ENCODE results near the gene MAZ. TPM values are rescaled to one million over a fixed set of nuclear protein-coding genes. Genes with fewer than 3 reads are reported as not detected.

The MAZ gene
- total and polyA plus RNA-seq, 2 experiments from 2014 or later = 132 to 190 TPM

DNA sequence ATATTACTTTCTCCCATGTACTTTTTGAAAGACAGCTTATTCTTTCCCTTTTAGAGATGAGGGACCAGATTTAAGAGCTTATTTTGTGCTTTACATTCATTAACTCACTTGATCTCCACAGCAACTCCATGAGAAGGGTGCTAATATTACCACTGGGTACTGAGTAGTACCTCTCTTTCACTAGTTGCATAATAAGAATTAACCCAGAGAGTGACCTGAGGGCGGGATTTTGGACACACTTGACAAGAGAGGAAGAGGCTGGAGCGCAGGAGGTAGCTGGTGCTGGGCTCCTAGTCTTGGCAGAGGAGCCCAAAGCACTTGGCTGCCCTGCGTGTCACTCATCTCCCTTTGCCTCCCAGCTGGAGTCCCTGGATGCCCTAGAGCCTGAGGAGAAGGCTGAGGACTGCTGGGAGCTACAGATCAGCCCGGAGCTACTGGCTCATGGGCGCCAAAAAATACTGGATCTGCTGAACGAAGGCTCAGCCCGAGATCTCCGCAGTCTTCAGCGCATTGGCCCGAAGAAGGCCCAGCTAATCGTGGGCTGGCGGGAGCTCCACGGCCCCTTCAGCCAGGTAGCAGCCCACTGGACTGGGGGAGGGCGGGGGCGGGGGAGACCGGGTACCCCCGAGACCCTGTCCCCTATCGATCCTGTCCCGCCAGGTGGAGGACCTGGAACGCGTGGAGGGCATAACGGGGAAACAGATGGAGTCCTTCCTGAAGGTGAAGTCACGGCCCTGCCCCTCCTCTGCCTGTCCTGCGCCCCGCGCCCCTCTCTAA lies 1.7 kb upstream of the MAZ start:
- no peak for DNase-seq (ENCODE audit: low spot score)
- H3K36me3 ChIP-seq (replicated peaks; ENCODE audit: insufficient read depth, low read depth) = no peaks in the 10 kb centered on the region

GRCh38 chr16:29805232-29806098 lies 864 bp upstream of the MAZ start:
- TF ChIP-seq, protein P1, sequence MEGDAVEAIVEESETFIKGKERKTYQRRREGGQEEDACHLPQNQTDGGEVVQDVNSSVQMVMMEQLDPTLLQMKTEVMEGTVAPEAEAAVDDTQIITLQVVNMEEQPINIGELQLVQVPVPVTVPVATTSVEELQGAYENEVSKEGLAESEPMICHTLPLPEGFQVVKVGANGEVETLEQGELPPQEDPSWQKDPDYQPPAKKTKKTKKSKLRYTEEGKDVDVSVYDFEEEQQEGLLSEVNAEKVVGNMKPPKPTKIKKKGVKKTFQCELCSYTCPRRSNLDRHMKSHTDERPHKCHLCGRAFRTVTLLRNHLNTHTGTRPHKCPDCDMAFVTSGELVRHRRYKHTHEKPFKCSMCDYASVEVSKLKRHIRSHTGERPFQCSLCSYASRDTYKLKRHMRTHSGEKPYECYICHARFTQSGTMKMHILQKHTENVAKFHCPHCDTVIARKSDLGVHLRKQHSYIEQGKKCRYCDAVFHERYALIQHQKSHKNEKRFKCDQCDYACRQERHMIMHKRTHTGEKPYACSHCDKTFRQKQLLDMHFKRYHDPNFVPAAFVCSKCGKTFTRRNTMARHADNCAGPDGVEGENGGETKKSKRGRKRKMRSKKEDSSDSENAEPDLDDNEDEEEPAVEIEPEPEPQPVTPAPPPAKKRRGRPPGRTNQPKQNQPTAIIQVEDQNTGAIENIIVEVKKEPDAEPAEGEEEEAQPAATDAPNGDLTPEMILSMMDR (IDR thresholded peaks at IDR 0.05; ENCODE audit: poor library complexity) = no peak
- no peak for TF ChIP-seq EZH2 (IDR thresholded peaks at IDR 0.05; ENCODE audit: borderline replicate concordance)
- TF ChIP-seq EZH2phosphoT487 (IDR thresholded peaks at IDR 0.05; ENCODE audit: low read depth, severe bottlenecking, unreplicated experiment) = no peak
- no peaks in the 10 kb centered on the region for H3K9me3 ChIP-seq (ENCODE audit: low read depth)
- H3K9me2 ChIP-seq (replicated peaks; ENCODE audit: insufficient read depth) = no peaks in the 10 kb centered on the region
- no peaks in the 10 kb centered on the region for H3K36me3 ChIP-seq (replicated peaks; ENCODE audit: insufficient read depth, low read depth)
- peaks cover 21% of the 10 kb centered on the region for H4K20me1 ChIP-seq (ENCODE audit: insufficient read depth, poor library complexity, severe bottlenecking)
- DNase-seq (ENCODE audit: low spot score) = peak; percentile 98
- H3K4me3 ChIP-seq = peak overlapping the region; percentile 62
- H3K27ac ChIP-seq = peak overlapping the region; percentile 98
- H3K4me2 ChIP-seq = peak overlapping the region; percentile 94
- H2AFZ ChIP-seq = peak overlapping the region; percentile 75
- peaks cover 32% of the 10 kb centered on the region for H3K4me1 ChIP-seq (ENCODE audit: insufficient read depth)
- H3K27me3 ChIP-seq = no peaks in the 10 kb centered on the region
- peaks cover 31% of the 10 kb centered on the region for H3K79me2 ChIP-seq
- WGBS (ENCODE audit: low lambda C conversion rate, missing lambda C conversion rate) = 1% methylated on average over 29 of the region's 103 CpGs

More for the DNA sequence above, 1.7 kb upstream of the MAZ start:
- 34% methylated on average over 16 of the region's 26 CpGs for WGBS (ENCODE audit: low lambda C conversion rate, missing lambda C conversion rate)
- no peaks in the 10 kb centered on the region for H3K9me2 ChIP-seq (replicated peaks; ENCODE audit: insufficient read depth)
- H4K20me1 ChIP-seq (ENCODE audit: insufficient read depth, poor library complexity, severe bottlenecking) = peaks cover 15% of the 10 kb centered on the region
- H3K9me3 ChIP-seq (ENCODE audit: low read depth) = no peaks in the 10 kb centered on the region
- no peak for TF ChIP-seq EZH2phosphoT487 (IDR thresholded peaks at IDR 0.05; ENCODE audit: low read depth, severe bottlenecking, unreplicated experiment)
- H3K4me1 ChIP-seq (ENCODE audit: insufficient read depth) = peaks cover 24% of the 10 kb centered on the region
- peaks cover 28% of the 10 kb centered on the region for H3K79me2 ChIP-seq
- peak overlapping the region; percentile 98 for H3K27ac ChIP-seq
- H3K4me2 ChIP-seq = peak overlapping the region; percentile 94
- H3K4me3 ChIP-seq = peak overlapping the region; percentile 62
- peak overlapping the region; percentile 75 for H2AFZ ChIP-seq
- H3K27me3 ChIP-seq = no peaks in the 10 kb centered on the region

DNA sequence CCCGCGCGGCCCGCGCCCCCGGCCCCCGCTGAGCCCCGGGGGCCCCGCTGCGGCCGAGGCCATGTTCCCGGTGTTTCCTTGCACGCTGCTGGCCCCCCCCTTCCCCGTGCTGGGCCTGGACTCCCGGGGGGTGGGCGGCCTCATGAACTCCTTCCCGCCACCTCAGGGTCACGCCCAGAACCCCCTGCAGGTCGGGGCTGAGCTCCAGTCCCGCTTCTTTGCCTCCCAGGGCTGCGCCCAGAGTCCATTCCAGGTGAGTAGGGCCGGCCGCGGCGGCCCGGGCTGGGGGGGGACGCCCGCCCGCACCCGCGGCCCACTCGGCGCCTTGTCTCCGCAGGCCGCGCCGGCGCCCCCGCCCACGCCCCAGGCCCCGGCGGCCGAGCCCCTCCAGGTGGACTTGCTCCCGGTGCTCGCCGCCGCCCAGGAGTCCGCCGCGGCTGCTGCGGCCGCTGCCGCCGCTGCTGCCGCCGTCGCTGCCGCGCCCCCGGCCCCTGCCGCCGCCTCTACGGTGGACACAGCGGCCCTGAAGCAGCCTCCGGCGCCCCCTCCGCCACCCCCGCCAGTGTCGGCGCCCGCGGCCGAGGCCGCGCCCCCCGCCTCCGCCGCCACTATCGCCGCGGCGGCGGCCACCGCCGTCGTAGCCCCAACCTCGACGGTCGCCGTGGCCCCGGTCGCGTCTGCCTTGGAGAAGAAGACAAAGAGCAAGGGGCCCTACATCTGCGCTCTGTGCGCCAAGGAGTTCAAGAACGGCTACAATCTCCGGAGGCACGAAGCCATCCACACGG lies 504 bp downstream of the MAZ start:
- TF ChIP-seq, protein P1 (IDR thresholded peaks at IDR 0.05; ENCODE audit: poor library complexity) = no peak
- TF ChIP-seq EZH2 (IDR thresholded peaks at IDR 0.05; ENCODE audit: borderline replicate concordance) (no peak), EZH2phosphoT487 (IDR thresholded peaks at IDR 0.05; ENCODE audit: low read depth, severe bottlenecking, unreplicated experiment) (no peak)
- Histone ChIP-seq H2AFZ (no peak overlapping the region), H3K4me3 (peak overlapping the region; percentile 84), H3K4me1 (ENCODE audit: insufficient read depth) (peaks cover 38% of the 10 kb centered on the region), H4K20me1 (ENCODE audit: insufficient read depth, poor library complexity, severe bottlenecking) (peaks cover 24% of the 10 kb centered on the region), H3K4me2 (peak overlapping the region; percentile 91), H3K27me3 (no peaks in the 10 kb centered on the region), H3K79me2 (peaks cover 31% of the 10 kb centered on the region), H3K9me2 (replicated peaks; ENCODE audit: insufficient read depth) (no peaks in the 10 kb centered on the region), H3K36me3 (replicated peaks; ENCODE audit: insufficient read depth, low read depth) (no peaks in the 10 kb centered on the region), H3K27ac (peak overlapping the region; percentile 93), H3K9me3 (ENCODE audit: low read depth) (no peaks in the 10 kb centered on the region)
- under 1% methylated on average over 30 of the region's 99 CpGs for WGBS (ENCODE audit: low lambda C conversion rate, missing lambda C conversion rate)
- DNase-seq (ENCODE audit: low spot score) = peak; percentile 71

Measured in hepatocyte (in vitro differentiated cells).